Subcutaneous preadipocyte (primary cell): ENCODE results near the gene ATP5ME. TPM values are rescaled to one million over a fixed set of nuclear protein-coding genes. Genes with fewer than 3 reads are reported as not detected.

Source experiments
- total RNA-seq: library from RNA; depleted of rRNA; stranded (reverse); fragments of >200 nt; gene quantifications from 2 replicates; pipeline ENCODE4 v1.2.3, GENCODE V29; 2012

ATP5ME gene, protein sequence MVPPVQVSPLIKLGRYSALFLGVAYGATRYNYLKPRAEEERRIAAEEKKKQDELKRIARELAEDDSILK
- total RNA-seq: 90.9 and 122 TPM in 2 replicates

DNA sequence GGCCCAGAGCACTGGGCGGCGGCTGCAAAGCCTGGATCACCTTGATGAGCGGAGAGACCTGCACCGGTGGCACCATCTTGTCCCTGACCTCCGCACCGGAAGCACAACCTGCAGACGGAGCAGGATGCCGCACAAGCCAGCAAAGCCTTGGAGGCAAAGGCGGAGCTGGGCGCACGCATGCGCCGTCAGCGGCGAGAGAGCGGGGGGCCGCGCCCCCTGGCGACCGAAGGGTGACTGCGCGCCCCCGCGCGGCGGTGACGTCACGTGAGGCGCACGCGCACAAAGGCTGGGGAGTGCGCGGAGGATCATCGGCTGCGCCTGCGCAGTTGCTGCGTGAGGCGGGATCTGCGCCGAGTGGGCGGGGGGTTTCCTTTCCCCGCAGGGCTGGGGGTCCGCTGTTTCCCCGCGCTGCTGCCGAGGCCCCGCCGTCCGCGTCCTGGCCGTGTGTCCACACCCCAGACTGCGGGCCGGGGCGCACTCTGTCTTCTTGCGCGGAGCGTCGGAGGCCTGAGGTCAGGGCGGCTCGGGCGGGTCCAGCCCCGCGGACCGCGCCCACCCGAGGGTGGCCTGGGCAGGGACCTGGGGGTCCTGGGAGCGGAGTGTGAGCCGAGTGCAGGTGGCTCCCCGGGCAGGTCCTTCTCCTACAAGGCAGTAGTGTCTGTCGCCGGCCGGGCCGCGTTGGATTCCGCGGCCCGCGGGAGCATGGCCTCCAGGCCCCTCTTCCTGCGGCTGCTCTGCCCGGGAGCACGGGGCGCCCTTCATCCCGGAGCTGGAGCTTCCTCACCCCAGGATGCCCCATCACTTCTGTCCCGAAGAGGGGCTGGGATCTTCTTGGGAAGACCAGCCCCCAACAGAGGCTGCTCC lies at the start of gene ATP5ME, which contains the start of gene MYL5:
Gene ATP5ME (minus strand): TSS at position 105 of the 864 bp plus-strand sequence. CDS start 29 bp downstream, at position 76.
Gene MYL5 (plus strand): TSS at position 371 of the 864 bp plus-strand sequence. CDS start 3,485 bp downstream, outside the sequence.

DNA sequence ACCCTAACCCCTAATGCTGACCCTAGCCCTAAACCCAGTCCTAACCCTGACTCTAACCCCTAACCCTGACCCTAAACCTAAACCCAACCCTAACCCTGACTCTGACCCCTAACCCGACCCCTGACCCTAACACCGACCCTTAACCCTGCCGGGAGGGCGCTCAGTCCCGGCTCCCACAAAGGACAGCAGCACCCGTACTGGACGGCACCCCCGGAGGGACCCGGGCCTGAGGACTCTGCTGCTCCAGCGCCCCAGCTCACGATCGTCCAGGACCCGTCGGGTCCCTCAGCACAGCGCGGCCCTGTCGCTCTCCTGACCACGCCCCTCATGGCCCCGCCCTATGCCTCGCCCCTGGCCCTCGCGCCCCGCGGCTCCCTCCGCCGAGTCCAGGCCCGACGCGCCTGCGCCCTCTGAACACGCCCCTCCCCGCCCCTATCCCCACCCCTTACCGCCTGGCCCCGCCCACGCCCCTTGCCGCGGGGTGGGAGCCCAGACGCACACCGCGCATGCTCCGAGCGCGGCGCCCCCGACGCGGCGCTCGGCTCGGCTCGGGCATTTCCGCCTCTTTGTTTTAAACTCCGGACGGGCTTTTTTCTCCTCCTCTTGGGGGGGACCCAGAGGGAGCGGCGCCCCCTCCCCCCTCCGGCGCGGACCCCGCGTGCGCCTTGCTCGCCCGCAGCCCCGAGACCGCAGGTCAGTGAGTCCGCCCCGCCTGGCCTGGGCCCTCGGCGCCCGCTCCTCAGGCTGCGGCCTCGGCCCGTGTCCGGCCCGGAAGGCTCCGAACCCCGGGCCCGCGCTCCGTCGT lies 31.4 kb upstream of the ATP5ME start, which contains the start of gene PCGF3:
Gene PCGF3 (plus strand): TSS at position 555 of the 805 bp plus-strand sequence. CDS start 27,849 bp downstream, outside the sequence.

DNA sequence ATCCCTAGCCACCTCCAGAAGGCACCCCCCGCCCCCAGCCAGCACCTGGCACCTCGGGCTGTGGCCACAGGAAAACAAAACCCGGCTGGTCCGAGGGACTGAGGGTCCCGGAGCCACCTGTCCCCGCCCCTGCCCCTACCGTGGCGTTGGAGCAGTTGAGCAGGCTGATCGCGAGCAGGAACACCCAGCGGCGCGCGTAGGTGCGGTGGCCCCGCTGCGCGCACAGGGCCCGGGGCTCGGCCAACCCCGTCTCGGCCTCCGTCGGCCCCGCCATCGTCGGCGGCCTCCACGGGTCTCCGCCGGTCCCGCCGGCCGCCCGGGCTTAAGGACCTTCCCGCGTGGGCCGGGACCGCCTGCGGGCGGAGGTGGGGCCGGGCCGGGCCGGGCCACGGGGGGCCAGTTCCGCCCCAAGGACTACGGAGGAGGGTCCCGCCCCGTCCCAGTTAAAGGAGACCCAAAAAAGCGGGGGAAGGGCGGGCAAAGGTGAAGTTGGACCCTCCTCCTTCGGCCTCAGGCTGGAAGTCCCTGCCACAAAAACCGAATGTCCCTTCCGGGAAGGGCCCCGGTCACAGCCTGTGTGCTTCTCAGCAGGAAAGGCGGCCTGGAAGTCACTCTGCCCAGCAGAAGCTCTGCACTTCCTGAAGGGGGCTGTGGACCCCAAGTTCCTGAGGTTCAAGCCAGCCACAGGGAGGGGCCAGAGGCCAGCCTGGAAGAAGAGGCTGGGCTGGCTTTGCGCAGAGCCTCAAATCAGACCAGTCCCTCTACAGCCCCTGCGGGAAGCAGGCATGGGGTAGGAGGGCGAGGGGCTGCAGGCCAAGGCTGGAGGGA lies 15.0 kb upstream of the ATP5ME start, which contains the start of gene SLC49A3:
Gene SLC49A3 (minus strand): TSS at position 298 of the 828 bp plus-strand sequence. CDS start 24 bp downstream, at position 274.

DNA sequence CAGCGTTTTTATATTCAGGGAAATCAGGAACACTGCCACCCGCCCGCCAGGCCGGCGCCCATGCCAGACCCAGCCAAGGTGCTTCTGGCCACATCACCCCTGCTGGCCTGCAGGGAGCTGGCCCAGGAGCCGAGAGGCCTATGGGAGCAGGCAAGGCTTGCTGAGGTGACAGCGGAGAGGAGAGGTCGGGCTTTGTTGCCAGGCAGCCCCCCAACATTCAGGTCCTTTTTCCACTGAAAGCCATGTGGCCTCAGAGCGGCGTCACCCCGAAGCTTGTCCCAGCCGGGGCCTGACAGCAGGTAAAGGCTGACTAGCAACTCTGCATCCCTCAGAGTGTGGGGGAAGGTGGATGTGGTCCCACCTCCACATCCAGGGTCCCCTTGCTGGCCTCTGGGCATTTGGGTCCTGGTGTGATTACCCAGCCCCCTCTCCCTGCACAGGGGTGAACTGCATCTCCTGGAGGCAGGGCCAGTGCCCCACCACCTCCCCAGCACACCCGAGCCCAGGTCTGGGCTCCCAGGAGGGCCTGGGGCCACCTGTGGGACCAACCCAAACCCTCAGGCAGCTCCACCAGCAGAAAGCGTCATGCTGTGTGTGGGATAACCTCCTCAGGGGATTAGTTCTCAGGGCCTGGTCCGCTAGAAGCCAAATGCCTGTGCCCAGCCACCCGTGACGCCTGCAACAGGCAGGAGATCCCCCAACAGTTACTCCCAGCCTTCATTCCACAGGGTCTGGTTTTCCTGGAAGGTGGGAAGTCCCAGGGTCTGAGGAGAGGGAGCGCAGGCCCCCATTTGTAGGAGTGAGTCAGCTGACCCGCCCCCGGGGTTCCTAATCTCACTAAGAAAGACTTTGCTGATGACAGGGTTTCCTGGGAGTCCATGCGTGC lies 49.1 kb downstream of the ATP5ME start, which contains the start of gene PDE6B:
Gene PDE6B (plus strand): TSS at position 869 of the 886 bp plus-strand sequence. CDS start 54 bp downstream, outside the sequence.

Other genes starting within 250 kb of the ATP5ME start
- gene ZNF721, start 175.1 kb downstream of the ATP5ME start, total RNA-seq: 14.3 and 16.6 TPM in 2 replicates
- gene PIGG, start 175.1 kb downstream of the ATP5ME start, total RNA-seq: 31.9 and 32.7 TPM in 2 replicates
- not detected in 2 replicates for gene TMEM271, start 98.0 kb downstream of the ATP5ME start, total RNA-seq
- 0.37 and 0.39 TPM in 2 replicates for gene PDE6B, start 48.7 kb downstream of the ATP5ME start, total RNA-seq
- 9.9 and 14.5 TPM in 2 replicates for gene MYL5, start 266 bp upstream of the ATP5ME start, total RNA-seq
- gene SLC49A3, start 14.9 kb upstream of the ATP5ME start, total RNA-seq: 6.8 and 15.1 TPM in 2 replicates
- gene PCGF3, start 31.6 kb upstream of the ATP5ME start, total RNA-seq: 24.0 and 28.7 TPM in 2 replicates
- not detected in 2 replicates for gene CPLX1, start 151.9 kb upstream of the ATP5ME start, total RNA-seq